G401 (cell line): ENCODE data around the gene NPPA. TPM values are rescaled to one million over a fixed set of nuclear protein-coding genes. Genes with fewer than 3 reads are reported as not detected.
A peak's percentile ranks its signal among the peaks of the same experiment; 100 is the strongest.
"Not testable (repeated sequence)": the region's sequence is repeated elsewhere in the genome, so short reads cannot be mapped to it uniquely, and the experiment has no call there.

Experiments used
- DNase-seq: peaks from one replicate; pipeline ENCODE4 v3.0.0-alpha.2; 2015; ENCODE audit warnings: low spot score
- in situ Hi-C: cut with HindIII; loops from 2 replicates; pipeline ENCODE4 v1.10.0; 2016; ENCODE audit warnings: low sequenced_read_pairs, mixed read lengths
- total RNA-seq: library from RNA; depleted of rRNA; stranded (reverse); fragments of >200 nt; shearing (Covaris generic); gene quantifications from 2 replicates; pipeline ENCODE4 v1.2.3, GENCODE V29; 2014

The NPPA gene
- total RNA-seq, 1 experiment from 2014 or later: not detected

- no peak for DNase-seq
- in situ Hi-C loops: no loop called here
These were observed 20.6 kb downstream of the NPPA start for GRCh38 chr1:11826946-11827345.

- in situ Hi-C loops: no loop called here
- DNase-seq: no peak
These were observed 22.5 kb downstream of the NPPA start for GRCh38 chr1:11825131-11825530.

GRCh38 chr1:11823366-11824137 is 24.0 kb downstream of the NPPA start:
- DNase-seq: no peak
- in situ Hi-C loops: no loop called here

GRCh38 chr1:11822091-11822490 is 25.5 kb downstream of the NPPA start:
- in situ Hi-C loops: no loop called here
- no peak for DNase-seq

GRCh38 chr1:11817192-11817591 is 30.4 kb downstream of the NPPA start:
- in situ Hi-C loops: loop anchor here (10.0 kb wide), 1 partner anchor 48 kb away; no protein-coding TSS in a partner anchor
- no peak for DNase-seq

GRCh38 chr1:11813021-11813420 is 34.6 kb downstream of the NPPA start:
- in situ Hi-C loops: loop anchor here (10.0 kb wide), 1 partner anchor 52 kb away; no protein-coding TSS in a partner anchor
- DNase-seq: no peak

GRCh38 chr1:11807133-11807532 is 40.5 kb downstream of the NPPA start:
- no peak for DNase-seq
- in situ Hi-C loops: no loop called here

- in situ Hi-C loops: no loop called here
These were observed 41.2 kb downstream of the NPPA start for GRCh38 chr1:11806307-11806936.

GRCh38 chr1:11805422-11806306 is 41.9 kb downstream of the NPPA start, which contains the start of the genes CLCN6 and MTHFR:
Gene CLCN6 (plus strand): TSS chr1:11806191. CDS start chr1:11806263, 72 bp downstream.
Gene MTHFR (minus strand): TSS chr1:11805964. CDS start chr1:11803116, 2,848 bp downstream.
- in situ Hi-C loops: no loop called here

More at GRCh38 chr1:11806307-11806936, 41.2 kb downstream of the NPPA start:
- DNase-seq: peak; percentile 66

GRCh38 chr1:11804666-11805421 is 42.7 kb downstream of the NPPA start:
- DNase-seq: peak; percentile 21
- in situ Hi-C loops: no loop called here

More at GRCh38 chr1:11805422-11806306, 41.9 kb downstream of the NPPA start, which contains the start of the genes CLCN6 and MTHFR:
- DNase-seq: peak; percentile 99

GRCh38 chr1:11803924-11804665 is 43.5 kb downstream of the NPPA start:
- DNase-seq, in situ Hi-C loops: not testable (repeated sequence)

- in situ Hi-C loops: no loop called here
- peak; percentile 77 for DNase-seq
These were observed 44.4 kb downstream of the NPPA start for GRCh38 chr1:11802973-11803885.

- peak; percentile 16 for DNase-seq
- in situ Hi-C loops: no loop called here
These were observed 45.0 kb downstream of the NPPA start for GRCh38 chr1:11802616-11802972.

- in situ Hi-C loops: no loop called here
- DNase-seq: no peak
These were observed 46.7 kb downstream of the NPPA start for GRCh38 chr1:11800756-11801433.

- no peak for DNase-seq
- in situ Hi-C loops: no loop called here
These were observed 47.2 kb downstream of the NPPA start for GRCh38 chr1:11800391-11800755.

GRCh38 chr1:11799896-11800295 is 47.7 kb downstream of the NPPA start:
- DNase-seq: no peak
- in situ Hi-C loops: no loop called here

- no peak for DNase-seq
- in situ Hi-C loops: no loop called here
These were observed 48.5 kb downstream of the NPPA start for GRCh38 chr1:11799099-11799498.
